HG03460 (cell line): ENCODE measurements around the gene LMOD2.
"Not testable (repeated sequence)": the region's sequence is repeated elsewhere in the genome, so short reads cannot be mapped to it uniquely, and the experiment has no call there.

Experiments used
- ATAC-seq: cut with Tn5 transposase; IDR thresholded peaks from one replicate; pipeline ENCODE4 v1.9.1; 2021; ENCODE audit not compliant: unreplicated experiment

LMOD2 gene, protein sequence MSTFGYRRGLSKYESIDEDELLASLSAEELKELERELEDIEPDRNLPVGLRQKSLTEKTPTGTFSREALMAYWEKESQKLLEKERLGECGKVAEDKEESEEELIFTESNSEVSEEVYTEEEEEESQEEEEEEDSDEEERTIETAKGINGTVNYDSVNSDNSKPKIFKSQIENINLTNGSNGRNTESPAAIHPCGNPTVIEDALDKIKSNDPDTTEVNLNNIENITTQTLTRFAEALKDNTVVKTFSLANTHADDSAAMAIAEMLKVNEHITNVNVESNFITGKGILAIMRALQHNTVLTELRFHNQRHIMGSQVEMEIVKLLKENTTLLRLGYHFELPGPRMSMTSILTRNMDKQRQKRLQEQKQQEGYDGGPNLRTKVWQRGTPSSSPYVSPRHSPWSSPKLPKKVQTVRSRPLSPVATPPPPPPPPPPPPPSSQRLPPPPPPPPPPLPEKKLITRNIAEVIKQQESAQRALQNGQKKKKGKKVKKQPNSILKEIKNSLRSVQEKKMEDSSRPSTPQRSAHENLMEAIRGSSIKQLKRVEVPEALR

DNA sequence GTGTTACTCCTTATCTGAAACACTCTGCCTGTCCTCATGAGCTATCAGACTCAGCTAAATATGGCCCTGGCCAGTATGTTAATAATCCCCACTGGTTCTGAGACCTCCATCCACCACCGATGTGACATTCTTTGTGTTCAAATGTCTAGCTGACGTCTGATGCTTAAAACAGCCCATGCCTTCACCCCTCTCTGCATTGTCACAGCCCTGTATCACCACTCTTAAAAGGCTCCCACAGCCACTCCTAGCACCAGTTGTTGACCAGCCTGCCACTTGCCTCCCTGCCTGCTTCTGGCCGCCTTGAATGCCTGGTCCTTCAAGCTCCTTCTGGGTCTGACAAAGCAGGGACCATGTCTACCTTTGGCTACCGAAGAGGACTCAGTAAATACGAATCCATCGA lies at the start of gene LMOD2:
Gene LMOD2, plus strand, starts transcription at position 253 of the 400 bp plus-strand sequence. Its CDS starts 98 bp downstream, at position 351.
- ATAC-seq = no peak

DNA sequence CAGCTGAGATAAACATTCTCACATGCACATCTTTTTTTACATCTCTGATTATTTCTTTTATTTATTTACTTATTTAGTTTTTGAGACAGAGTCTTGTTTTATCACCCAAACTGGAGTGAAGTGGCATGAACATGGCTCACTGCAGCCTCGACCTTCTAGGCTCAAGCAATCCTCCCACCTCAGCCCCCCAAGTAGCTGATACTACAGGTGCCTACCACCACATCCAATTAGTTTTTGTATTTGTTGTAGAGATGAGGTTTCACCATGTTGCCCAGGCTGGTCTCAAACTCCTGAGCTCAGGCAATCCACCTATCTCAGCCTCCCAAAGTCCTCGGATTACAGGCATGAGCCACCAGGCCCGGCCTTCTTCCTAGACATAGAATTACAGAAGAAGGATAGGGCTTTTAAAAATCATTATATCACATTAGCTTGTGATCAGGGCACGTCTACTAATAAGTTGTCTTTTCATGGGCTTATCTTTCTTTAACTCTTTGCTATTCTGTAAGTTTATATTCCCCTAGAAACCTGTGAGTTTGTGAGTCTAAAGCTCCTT lies 48.2 kb upstream of the LMOD2 start:
- ATAC-seq = no peak

DNA sequence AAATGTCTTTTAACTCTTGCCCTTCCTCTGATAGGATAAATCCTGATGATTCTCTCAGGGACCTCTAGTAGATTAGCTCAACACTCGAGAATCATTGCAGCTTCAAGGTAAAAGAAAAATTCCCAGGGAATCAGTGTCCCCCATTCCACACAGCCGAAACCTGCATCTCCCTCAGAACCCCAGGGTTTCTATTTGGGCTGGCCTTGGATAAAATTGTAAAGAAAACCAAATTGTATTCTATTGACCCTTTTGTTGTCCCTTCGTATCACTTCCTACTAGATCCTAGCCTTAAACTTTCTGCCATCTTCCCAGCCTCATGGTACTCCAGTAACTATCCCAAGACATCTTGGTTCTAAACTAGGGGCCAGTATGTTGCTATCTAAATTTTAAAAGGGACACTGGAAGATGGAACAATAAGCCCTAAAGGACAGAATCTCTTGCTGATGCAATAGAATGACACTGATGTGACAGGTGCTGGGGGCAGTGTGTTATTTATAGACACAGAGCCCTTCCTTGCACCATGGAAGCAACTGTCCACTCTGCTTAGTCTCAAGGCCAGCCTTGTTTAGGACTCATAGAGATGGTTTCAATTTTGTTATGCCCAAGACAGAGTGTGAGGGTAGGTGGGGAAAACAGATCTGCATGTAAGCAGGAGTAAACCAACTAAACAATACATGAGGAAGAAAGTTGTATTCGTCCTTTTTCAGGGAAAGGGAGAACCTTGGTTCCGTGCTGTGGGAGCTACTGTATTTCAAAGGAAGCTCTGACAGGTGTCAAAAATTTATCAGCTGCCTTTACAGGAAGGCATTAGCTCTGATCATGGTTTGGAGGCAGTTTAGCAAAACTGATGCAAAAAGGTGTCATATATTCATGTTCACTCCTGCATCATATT lies 46.4 kb upstream of the LMOD2 start:
- ATAC-seq = no peak

DNA sequence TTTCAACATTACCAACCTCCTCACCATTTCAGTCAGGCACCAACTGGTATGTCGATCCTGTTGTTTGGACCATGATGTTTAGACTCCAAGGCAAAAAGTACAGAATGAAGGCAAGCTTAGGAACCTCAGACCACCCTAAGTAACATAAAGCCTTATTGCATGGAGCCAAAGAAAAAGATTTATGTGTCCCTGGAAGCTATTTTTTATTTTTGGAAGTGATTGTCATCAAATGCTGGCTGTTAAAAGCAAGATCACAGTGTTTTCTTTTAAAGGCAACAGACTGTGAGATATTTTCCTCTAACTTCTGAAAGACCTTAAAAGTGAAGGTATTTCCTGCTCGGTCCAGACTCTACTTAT lies 45.8 kb upstream of the LMOD2 start:
- ATAC-seq = no peak

DNA sequence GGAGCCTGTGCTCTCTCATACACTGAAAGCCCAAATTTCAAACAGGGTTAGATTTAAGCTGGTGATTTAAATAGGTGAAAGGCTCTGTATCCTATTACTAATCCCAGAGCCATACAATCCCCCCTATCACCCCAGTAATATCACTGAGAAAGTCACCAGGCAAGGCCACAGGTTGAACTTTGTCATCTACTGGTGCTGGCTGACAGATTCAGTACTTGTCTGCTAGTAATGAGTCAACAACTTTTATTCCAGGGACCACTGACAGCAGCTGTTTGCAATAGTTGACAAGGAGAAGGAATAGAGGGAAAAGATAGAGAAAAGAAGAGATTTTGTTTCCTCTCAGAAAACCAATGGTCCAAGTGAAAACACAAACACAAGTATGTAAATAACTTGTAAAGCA lies 43.6 kb upstream of the LMOD2 start:
- no peak for ATAC-seq

DNA sequence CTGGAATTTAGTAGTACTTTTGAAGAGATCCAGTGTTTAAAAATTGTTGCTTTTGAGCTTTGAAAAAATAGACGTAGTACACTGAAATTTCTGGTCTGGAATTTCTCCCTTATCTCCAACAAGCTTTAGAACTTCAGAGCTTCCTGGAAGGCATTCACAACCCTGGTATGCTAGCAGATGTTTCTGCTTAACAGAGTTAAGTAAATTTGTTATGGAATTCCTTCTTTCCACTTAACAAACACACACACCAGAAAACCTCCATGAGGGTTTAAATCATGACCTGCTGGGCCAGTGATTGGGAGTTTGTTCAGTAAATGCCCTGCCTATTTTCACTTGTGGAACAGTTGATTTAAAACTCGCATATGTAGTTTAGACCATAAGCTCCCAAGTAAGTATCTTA lies 40.3 kb upstream of the LMOD2 start:
- no peak for ATAC-seq

DNA sequence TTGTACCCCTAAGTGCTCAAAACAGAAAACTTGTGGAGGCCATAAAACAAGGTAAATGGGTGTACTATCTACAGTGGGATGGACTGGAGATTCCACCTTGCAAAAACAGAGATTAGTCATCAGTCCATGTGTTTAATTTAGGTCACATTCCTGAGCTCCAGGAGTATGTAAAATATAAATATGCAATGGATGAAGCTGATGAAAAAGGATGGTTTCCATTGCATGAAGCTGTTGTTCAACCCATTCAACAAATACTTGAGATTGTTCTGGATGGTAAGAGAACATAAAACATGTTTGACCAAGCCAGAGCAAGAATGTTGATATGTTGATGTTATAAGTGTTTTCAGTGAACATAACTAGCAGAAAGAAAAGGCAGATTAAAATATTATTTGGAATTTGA lies 39.4 kb upstream of the LMOD2 start:
- ATAC-seq = no peak

DNA sequence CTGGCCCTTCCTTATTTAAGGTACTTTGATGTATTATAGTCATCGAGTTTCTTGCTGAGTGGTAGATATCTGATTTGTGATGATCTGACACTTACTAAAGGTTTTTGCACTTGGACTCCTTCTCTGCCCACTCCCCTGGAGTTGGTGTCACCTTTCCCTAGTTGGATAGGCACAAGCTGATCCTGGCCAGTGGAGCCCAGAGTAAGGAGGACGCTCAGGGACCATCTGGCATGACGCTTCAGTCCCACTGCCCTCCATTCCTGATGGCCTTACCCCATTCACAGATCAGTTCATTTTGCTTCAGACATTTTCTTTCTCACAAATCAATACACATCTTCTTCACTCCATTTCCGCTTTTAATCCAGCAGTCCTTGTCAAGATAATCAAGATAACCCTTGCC lies 34.0 kb upstream of the LMOD2 start:
- ATAC-seq = no peak

DNA sequence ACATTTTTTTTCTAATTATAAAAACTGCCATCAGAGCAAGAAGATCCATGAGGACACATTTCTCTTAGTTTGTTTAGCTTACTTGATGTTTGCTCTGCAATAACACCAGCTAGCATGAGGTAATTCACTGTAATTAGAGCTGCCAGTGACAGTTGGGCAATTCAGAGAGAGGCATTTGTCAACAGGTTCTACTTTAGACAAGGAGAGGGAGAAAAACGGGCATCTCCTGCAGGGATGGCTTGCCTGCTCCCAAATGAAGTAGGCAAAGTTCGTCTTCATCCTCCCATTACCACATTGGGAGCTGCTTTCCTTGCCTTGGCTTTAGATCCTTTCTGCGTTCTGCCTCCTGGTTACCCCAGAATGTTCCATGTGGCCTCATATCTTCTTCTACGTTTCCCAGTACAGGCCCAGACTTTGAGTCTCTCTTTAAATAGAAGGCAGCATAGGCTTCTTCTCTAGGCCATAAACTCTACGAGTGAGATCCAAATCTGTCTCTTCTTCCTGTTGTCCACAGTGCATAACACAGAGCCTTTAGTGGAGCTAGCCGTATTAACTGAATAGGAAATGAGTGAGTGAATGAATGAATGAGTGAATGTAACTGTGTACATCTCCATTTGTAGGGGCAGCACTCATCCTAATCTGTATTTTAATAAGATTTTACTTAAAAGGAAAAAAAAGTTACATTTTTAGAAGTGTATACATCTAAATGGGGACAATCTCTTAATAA lies 32.8 kb upstream of the LMOD2 start:
- no peak for ATAC-seq

DNA sequence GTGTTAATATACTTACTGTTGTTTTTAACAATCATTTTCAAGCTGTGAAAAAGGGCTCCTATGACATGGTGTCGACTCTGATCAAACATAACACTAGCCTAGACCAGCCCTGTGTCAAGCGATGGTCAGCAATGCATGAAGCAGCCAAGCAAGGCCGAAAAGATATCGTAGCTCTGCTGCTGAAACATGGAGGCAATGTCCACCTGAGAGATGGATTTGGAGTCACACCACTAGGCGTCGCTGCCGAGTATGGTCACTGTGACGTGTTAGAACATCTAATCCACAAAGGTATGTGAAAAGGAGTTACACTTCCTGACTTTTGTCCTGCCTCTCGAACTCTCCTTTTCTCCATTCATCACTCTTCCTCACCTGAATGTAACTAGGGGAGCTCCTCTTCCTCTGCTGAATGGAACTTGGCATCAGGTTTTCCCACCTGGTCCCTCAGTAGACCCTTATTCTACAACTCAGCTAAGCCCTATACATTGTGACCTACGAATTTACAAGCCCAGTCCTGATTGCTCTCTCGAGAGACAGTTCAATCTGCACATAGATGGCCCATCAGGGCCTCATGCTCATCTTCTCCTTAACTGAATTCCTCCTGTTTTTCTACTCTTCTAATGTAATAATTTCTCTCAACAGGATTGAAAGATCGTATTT lies 31.0 kb upstream of the LMOD2 start:
- peak; percentile 68 for ATAC-seq

DNA sequence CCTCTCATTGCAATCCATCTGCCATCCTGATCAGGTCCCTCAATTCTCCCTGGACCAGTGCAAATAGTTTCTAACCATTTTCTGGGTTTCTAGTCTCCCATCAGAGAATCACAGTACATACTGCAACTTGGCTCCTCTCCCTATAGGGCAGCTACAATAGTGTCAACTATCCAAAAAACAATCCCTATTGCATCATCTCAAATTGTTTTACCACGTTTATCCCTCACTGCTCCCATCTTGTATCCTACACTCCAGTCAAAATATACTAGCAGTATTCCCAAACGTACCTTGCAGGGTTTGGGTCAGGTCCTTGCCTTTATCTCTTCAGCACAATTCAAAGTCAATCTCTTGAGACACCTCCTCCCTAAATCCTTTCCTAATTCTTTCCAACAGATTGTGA lies 30.4 kb upstream of the LMOD2 start:
- no peak for ATAC-seq

DNA sequence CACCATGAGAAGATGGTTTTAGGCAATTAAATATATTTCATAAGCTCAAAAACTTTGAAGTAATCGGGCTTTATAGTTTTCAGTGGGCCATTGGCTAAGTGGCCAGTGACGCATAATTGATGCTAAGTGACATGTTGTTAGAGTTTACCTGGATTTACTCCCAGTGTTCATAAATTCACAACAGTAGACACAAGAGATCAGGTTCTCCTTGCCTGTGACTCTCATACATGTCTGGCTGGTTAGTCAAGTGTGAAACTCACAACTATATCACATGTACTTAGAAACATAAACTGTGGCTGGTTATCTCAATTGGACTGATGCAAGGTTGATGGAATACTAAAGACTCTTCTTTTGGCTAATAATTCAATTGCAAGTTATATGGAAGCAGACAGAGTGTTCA lies 27.8 kb upstream of the LMOD2 start:
- ATAC-seq = no peak

DNA sequence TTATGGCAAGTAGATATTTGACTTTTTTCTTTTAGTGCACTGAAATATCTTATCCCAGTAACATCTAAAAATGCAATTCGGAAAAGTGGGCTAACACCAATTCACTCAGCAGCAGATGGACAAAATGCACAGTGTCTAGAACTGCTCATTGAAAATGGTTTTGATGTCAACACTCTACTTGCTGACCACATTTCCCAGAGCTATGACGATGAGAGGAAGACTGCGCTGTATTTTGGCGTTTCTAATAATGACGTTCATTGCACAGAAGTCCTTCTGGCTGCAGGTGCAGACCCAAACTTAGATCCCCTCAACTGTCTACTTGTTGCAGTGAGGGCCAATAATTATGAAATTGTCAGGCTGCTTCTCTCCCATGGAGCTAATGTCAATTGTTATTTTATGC lies 26.8 kb upstream of the LMOD2 start:
- ATAC-seq = no peak

DNA sequence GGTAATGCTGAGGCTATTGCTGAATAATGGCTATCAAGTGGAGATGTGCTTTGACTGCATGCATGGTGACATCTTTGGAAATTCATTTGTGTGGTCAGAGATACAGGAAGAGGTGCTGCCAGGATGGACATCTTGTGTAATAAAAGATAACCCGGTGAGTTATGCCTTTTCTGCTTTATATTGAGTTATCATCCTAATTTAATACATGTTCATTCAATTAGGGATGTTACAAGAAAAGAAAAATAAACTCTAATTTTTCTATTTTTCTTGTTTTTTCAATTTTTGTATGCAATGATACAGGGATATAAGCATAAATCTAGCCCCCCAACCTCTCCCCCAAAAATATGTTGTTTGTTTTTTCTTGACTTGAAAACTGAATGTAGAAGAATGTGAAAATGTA lies 26.4 kb upstream of the LMOD2 start:
- ATAC-seq = no peak

DNA sequence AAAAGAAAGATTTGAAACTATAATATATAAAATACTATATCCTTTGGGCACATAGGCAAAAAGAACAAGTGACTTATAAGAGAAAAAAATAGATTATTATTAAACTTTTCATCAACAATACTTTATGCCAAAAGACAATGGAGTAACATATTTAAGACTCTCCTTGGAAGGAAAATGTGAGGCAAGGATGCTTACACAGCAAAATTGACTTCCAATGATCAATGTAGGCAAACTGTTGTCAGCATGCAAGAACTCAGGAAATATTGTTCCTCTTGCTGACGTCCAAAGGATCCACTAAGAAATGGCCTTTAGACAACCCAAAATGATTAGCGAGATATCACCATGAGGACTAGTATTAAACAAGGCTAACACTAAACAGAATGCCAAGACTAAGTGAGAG lies 22.9 kb upstream of the LMOD2 start:
- ATAC-seq = no peak

DNA sequence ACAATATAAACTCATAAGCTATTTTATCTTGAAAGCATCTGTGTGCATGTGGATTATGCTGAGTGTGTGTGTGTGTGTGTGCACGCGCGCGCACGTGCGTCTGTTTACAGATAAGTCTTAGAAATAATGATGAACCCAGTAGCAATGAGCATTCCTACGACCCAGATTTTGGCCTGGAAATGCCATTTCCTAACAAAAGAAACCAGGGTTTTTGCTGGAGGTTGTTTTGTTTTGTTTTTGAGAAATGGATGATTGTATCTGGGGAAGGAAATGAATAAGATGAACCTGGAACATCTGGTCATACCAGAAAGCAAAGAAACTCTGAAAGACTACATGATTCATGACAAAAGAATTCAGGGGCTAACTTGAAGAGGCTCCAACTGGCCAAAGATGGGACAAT lies 22.1 kb upstream of the LMOD2 start:
- ATAC-seq = no peak

DNA sequence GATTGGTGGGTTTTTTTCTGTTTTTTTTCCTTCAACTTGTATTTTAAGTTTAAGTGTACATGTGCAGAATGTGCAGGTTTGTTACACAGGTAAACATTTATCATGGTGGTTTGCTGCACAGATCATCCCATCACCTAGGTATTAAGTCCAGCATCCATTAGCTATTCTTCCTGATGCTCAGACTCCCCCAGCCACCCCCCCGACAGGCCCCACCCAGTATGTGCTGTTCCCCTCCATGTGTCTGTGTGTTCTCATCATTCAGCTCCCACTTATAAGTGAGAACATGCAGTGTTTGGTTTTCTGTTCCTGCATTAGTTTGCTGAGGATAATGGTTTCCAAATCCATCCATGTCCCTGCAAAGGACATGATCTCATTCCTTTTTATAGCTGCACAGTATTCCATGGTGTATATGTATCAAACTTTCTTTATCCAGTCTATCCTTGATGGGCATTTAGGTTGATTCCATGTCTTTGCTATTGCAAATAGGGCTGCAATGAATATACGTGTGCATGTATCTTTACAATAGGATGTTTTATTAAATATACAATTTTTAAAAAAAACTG lies 21.6 kb upstream of the LMOD2 start:
- ATAC-seq = not testable (repeated sequence)

DNA sequence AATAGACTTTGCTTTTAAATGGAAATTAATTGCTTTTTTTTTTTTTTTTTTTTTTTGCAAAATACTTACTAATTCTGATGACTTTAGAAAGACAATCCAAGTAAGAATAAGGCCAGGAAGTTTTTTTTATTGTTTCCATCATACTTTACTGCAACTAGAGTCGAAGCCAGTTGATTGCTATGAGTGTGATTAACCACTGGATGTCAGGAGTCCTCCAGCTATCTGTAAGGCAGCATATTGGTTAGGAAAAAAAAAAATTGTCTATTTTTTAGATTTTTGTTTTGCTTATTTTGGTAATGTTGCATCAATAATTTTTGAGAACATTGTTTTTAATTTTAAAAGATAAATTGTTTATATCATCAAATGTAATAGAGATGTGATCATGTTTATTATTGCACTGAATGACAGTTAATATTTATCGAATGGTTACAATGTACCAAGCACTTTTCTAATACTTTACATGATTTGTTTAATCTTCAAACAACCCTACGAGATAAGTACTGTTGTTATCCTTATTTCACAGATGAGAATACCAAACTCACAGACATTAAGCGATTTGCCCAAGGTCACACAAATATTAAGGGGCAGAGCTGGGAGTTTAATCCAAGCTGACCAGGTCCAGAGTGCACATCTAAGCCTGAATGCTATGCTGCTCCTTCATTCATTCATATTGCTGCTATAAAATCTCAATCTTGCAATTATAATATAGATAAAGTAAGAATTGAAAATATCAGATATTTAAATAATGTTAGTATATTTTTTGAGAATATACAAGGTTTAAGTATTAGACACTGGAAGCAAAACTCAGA lies 19.9 kb upstream of the LMOD2 start:
- no peak for ATAC-seq

DNA sequence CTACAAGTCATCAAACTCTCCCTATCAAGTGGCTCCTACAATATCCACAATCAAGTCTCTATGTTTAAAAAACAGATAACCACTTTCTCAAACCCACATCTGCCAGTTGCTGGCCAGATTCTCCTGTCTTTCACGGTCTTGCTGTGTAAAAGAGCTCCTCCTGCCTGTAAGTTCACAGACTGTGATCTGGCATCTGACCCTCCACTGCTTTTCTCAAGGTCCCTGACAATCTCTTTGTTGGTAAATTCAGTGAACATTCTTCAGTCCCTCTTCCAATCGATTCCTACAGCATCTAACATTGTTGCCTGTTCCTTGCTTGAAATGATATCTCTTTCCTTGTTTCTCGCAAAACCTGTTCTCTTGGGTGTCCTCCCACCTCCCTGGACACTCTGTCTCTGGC lies 18.5 kb upstream of the LMOD2 start:
- ATAC-seq = no peak
